ENCODE measurements around the gene NME5. TPM values are rescaled to one million over a fixed set of nuclear protein-coding genes. Genes with fewer than 3 reads are reported as not detected.

NME5 gene
- total RNA-seq, 6 experiments from 2014 or later: 0.22 to 0.32 (median 0.29) TPM; not detected in 3

DNA sequence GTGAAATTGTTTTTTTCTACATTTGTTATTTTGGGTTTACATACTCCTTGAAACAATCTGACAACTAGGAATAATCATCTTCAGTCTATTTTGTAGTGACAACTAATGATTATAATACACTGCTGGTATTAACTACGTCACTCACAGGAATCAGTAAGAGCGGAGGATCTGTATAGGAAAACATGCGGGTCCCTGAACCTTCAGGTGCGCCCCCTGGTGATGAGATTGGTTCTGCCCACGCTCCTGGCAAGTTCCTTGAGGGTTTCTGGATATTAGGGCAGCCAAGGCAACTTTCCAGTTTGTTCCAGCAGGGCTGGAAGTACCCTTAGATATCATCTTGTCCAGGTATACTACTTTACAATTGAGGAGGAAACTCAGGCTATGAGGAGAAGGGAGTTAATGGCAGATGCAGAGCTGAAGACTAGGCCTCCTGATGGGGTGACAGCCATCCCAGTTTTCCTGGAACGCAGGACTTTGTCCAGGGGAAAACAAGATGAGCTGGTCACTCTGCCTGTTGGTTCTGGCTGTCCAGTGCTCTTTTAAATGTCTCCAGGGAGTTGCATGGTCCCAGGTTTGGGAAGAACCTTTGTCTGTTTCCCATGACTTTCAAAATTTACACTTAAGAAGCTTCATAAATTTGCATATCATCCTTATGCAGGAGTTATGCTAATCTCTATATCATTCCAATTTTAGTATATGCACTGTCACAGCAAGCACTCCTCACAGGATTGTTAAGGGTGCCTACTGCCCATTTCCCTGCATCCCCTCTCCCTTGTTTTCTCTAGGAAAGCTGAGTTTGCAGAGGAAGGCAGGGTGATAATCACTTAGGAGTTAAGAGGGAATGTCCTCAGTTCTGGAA, 70.3 kb downstream of the NME5 start:
- H3K4me1 ChIP-seq: no peaks in the 10 kb centered on the region
- ATAC-seq (peak; percentile 94 to 98 (median 94)), DNase-seq (peak; percentile 72 to 74 (median 74))
- intact Hi-C loops (cut with DNase I): no loop called here
- no peaks in the 10 kb centered on the region for H3K36me3 ChIP-seq
- no peaks in the 10 kb centered on the region for H3K9me3 ChIP-seq
- no peaks in the 10 kb centered on the region for H3K27me3 ChIP-seq
- WGBS (ENCODE audit: insufficient coverage, low coverage, low lambda C conversion rate, missing lambda C conversion rate): 3% methylated on average over 5 of the region's 6 CpGs
- TF ChIP-seq, protein P1, sequence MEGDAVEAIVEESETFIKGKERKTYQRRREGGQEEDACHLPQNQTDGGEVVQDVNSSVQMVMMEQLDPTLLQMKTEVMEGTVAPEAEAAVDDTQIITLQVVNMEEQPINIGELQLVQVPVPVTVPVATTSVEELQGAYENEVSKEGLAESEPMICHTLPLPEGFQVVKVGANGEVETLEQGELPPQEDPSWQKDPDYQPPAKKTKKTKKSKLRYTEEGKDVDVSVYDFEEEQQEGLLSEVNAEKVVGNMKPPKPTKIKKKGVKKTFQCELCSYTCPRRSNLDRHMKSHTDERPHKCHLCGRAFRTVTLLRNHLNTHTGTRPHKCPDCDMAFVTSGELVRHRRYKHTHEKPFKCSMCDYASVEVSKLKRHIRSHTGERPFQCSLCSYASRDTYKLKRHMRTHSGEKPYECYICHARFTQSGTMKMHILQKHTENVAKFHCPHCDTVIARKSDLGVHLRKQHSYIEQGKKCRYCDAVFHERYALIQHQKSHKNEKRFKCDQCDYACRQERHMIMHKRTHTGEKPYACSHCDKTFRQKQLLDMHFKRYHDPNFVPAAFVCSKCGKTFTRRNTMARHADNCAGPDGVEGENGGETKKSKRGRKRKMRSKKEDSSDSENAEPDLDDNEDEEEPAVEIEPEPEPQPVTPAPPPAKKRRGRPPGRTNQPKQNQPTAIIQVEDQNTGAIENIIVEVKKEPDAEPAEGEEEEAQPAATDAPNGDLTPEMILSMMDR (IDR thresholded peaks at IDR 0.05): peak; percentile 63 to 82 (median 77)
- TF ChIP-seq POLR2A (IDR thresholded peaks at IDR 0.05): no peak
- H3K27ac ChIP-seq: no peak overlapping the region
- no peak overlapping the region for H3K4me3 ChIP-seq

DNA sequence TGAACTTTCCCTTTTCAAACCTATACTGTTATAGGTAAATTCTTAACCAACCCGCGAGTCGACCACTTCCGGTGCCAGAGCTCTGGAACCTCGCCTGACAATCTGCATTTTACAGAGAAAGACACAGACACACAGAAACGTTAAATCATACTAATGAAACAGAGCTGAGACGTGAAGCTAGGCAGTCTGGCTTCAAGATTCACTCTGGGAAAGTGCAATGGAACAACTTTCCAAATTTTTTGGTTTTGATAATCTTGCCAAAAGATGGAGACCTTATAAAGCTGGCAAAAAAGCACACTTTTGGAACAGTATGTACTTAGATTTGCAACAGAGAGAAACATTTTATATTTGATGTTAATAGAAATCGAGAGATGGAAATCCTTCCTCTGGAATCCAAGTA, 71.3 kb downstream of the NME5 start:
- no peaks in the 10 kb centered on the region for H3K27me3 ChIP-seq
- no peaks in the 10 kb centered on the region for H3K36me3 ChIP-seq
- no peak overlapping the region for H3K27ac ChIP-seq
- no peaks in the 10 kb centered on the region for H3K4me1 ChIP-seq
- no peak for TF ChIP-seq POLR2A (IDR thresholded peaks at IDR 0.05)
- TF ChIP-seq, protein P1 (IDR thresholded peaks at IDR 0.05): no peak
- DNase-seq (no peak), ATAC-seq (no peak)
- no peak overlapping the region for H3K4me3 ChIP-seq
- WGBS (ENCODE audit: insufficient coverage, low coverage, low lambda C conversion rate, missing lambda C conversion rate): 78% methylated on average over 8 of the region's 8 CpGs
- H3K9me3 ChIP-seq: no peaks in the 10 kb centered on the region
- intact Hi-C loops (cut with DNase I): no loop called here

Small RNA genes within 50 kb of the gene (small RNA-seq; reads per million reads assigned to genes)
- gene RNU6-1148P (0 reads per million in 2 experiments), gene RNU6-460P (0.19 to 0.52 reads per million in 2 experiments), gene RNU6-888P (0 reads per million in 2 experiments)

Other genes with a start within 250 kb of the NME5 start
- gene PKD2L2, start 250.0 kb downstream of the NME5 start, total RNA-seq: not detected
- gene FAM13B, start 106.3 kb downstream of the NME5 start, total RNA-seq: 10 to 100 TPM in 1 of 6 experiments, 1 to 10 TPM in 5; 6.0 to 12.4 (median 6.5) TPM
- gene WNT8A, start 55.4 kb downstream of the NME5 start, total RNA-seq: not detected
- 10 to 100 TPM in 5 of 6 experiments, 1 to 10 TPM in 1; 9.0 to 33.7 (median 17.0) TPM for gene BRD8, start 39.2 kb upstream of the NME5 start, total RNA-seq
- 1 to 10 TPM in 3 of 6 experiments, under 1 TPM in 3; 0.55 to 3.3 (median 1.1) TPM for gene KIF20A, start 39.7 kb upstream of the NME5 start, total RNA-seq
- gene CDC23, start 73.9 kb upstream of the NME5 start, total RNA-seq: 10 to 100 TPM; 11.9 to 16.2 (median 15.2) TPM
- under 1 TPM in 1 of 6 experiments, not detected in 5; 0.17 TPM for gene GFRA3, start 135.2 kb upstream of the NME5 start, total RNA-seq
- under 1 TPM in 3 of 6 experiments, not detected in 3; 0.18 to 0.43 (median 0.24) TPM for gene CDC25C, start 192.4 kb upstream of the NME5 start, total RNA-seq
- gene FAM53C, start 198.8 kb upstream of the NME5 start, total RNA-seq: 10 to 100 TPM in 2 of 6 experiments, 1 to 10 TPM in 4; 7.2 to 15.8 (median 8.7) TPM
- gene KDM3B, start 213.3 kb upstream of the NME5 start, total RNA-seq: 10 to 100 TPM; 13.7 to 19.7 (median 18.3) TPM